Stimulated activated CD4-positive, alpha-beta T cell treated with anti-CD3 and anti-CD28 coated beads, Interleukin-1b, Interleukin-23, amount 100 ng/mL, for 48 hours (primary cell): ENCODE results near the gene GRB10.

Experiments used
- DNase-seq: peaks from one replicate; pipeline ENCODE4 v3.0.0-alpha.2; 2020

GRB10 gene

GRCh38 chr7:50801907-50802306 lies 19.2 kb upstream of the GRB10 start:
- no peak for DNase-seq

DNA sequence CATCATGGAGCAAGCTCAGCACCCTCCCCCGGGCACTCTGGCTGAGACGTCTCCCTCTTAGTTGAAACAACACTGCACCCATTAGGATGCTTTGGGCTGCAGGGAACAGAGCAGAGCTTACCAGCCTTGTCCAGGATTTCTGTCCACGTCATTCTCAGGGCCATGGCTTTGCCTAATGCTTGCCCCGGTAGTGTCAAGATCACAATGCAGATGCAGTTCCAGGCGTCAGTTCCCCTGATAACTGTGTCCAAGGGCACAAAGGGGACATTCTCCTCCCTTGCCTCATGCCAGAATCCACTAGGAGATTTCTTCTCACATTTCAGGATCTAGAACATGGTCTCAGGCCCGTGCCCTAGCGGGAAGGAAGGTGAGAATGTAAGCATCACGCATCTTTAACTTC lies 17.2 kb upstream of the GRB10 start:
- no peak for DNase-seq

GRCh38 chr7:50798126-50798525 lies 15.4 kb upstream of the GRB10 start:
- DNase-seq = no peak

- DNase-seq = no peak
Measured at GRCh38 chr7:50795831-50796230, 13.1 kb upstream of the GRB10 start.

- no peak for DNase-seq
Measured at GRCh38 chr7:50795253-50795652, 12.6 kb upstream of the GRB10 start.

DNA sequence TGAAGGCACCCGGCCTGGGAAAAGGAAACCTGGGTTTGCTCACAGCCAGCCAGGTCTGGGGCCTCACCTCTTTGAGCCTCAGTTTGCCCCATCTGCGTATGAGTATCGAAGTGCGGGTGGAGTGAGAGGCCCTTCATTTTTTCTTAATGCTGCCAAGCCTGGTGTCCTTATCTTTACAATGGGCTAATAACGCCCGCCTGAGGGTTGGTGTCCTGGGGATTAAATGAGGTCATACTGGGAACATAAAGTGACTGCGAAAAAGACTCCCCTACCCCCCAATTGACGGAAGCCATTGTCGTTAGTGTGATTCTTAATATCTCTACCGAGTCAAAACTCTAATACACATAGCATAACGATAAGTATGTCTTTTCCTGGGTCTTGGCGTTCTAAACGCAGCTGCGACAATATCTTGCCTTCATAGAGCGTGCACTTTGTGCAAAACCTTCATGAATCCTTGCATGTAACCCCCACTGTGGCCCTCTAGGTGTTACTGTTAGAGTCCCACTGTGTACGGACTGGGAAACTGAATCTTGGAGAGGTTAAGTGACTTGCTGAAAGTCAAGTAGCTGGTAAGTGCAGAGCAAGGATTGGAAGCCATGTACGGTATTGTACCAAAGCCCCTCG lies 11.4 kb upstream of the GRB10 start:
- no peak for DNase-seq

- no peak for DNase-seq
Measured at GRCh38 chr7:50793120-50793946, 10.6 kb upstream of the GRB10 start.

DNA sequence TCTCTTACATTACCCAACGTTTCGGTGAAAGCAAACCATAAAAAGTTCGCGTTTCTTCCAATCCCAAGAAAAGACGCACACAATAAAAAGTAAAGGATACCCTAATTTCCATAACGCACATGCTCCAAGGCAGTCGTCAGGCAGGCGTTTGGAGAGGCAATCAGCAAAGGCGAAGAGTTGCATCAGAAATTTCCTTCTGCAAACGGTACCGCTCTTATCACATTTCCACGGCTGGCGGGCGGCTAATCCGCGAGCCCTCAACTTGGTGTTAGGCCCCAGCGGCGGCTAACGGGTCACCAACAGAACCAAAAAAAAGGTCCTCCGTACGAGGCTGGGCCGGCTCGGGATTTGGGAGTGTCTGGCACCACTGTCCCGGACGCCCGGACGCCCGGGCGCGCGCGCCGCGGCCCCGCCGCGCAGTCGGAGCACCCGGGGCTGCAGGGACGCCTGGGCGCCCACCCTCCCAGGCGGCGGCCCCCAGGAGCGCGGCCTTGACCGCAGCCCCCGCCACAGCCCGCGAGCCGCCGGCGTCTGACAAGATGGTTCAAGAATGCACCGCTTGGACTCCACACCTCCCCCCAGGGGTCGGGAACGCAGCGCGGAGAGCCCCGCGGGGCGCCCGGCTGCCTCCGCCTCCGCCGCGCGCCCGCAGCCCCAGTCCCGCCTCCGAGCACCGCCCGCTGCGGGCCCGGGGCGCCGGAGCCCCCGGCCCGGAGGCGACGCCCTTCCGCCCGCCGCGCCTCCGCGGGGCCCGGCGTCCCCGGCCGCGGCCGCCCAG lies 9.8 kb upstream of the GRB10 start:
- no peak for DNase-seq

DNA sequence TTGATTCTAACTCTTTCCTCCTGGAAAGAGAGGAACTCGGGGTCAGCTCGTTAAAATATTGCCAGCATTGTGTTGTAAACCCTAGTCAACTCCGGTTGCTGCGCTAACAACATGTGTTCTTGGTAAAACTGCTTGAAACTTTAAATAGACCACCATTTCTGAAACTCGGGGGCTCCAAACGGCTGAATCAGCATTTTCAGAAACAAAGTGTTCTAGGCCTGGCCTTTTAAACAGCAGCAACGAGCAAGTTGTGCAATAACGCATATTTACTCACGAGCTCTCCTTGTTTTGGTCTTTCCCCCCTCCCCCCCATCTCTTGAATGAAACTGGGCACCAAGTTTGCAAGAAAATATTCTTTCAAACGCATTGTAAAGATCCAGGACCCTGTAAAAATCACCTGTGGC lies 9.2 kb upstream of the GRB10 start:
- DNase-seq = no peak

- no peak for DNase-seq
Measured at GRCh38 chr7:50791363-50791937, 8.8 kb upstream of the GRB10 start.

DNA sequence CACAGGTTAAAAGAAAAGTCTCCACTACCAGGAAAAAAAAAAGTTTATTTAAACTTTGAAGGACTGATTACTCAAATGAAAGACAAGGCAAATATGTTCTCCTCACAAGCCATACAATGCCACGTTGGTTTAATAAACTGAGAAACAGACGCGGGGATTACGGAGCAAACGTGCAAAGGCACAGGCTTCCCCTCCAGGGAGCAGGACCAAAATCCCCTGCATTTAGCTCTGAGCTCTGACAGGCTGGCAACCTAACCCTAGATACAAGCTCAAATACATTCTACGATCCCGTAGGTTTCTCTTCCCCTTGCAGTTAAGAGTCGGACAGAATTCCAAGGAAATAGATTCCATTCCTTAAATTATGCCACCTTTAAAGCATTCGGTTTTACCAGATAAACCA lies 7.7 kb upstream of the GRB10 start:
- DNase-seq = no peak

- no peak for DNase-seq
Measured at GRCh38 chr7:50788382-50788781, 5.7 kb upstream of the GRB10 start.

DNA sequence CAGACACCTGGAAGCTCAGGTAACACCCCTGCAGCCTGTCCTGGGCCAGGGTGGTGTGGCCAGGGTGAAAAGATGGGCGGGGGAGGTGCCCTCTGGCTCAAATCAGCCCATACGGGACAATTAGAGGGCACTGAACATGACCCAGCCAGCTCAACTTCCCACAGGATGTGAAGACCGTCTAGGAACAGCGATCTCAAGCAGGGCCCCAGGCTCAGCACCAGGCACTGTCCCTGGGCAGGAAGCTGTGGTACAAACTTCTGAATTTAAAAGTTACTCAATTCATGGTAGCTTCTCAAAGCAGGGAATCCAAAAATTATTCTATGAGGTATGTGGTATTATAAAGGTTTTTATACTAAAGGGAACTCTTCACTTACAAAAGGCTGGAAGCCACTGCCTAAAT lies 5.1 kb upstream of the GRB10 start:
- DNase-seq = no peak

DNA sequence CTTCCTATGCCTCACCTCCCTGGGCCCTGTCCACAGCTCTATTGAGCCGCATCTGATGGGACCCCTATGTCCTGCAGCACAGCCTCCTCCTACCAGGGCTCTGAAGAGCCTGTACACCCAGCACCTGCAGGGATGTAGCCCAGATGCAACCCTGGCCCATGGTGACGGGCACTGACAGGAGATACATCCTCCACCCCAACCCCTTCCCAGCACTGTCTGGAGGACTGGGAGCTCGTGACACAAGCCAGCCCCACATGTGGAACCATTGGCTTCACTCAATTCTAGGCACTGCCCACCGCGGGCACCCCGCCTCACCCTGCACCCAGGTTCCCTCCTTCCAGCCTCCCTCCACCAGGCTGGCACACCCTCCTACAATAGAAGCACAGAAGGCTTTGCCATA lies 2.6 kb upstream of the GRB10 start:
- DNase-seq = no peak

- no peak for DNase-seq
Measured at GRCh38 chr7:50783801-50784507, 1.3 kb upstream of the GRB10 start.

DNA sequence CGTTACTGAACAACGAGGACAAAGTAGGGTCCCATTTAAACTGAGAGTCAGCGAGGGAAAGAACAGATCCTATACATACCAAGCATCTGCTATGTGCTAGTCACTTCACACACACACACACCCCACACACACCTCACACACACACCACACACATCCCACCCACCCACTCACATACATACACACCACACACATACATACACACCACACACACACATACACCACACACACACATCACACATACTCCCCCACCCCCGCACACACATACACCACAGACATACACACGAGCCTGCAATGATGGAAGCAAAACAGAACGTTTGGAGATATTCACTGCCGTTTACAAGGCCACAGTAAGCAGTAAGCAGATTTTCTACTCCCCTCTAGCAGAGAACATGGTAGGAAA lies 607 bp upstream of the GRB10 start:
- no peak for DNase-seq

GRCh38 chr7:50781381-50782293 lies 1.1 kb downstream of the GRB10 start:
- DNase-seq = peak; percentile 24

DNA sequence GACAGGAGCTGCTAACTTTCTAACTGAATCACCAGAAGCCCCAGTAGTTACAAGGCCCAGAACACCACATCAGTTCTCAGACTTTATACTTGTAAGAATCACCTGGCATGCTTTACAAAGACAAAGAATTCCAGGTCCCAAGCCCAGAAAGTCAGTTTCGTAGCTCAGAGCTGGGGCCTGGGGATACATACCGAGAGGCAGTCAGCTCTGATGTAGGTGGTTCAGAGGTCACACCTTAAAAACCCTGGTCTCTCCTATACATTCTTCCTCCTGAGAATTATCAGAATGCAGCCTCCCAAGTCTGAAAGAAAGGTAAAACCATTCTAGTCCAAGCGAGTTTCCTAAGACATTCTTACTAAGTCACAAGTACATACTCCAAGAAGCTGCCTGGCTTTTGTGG lies 2.3 kb downstream of the GRB10 start:
- DNase-seq = no peak

- DNase-seq = no peak
Measured at GRCh38 chr7:50779427-50779826, 3.3 kb downstream of the GRB10 start.

GRCh38 chr7:50778189-50778588 lies 4.5 kb downstream of the GRB10 start:
- DNase-seq = no peak

GRCh38 chr7:50775836-50776235 lies 6.9 kb downstream of the GRB10 start:
- DNase-seq = no peak

DNA sequence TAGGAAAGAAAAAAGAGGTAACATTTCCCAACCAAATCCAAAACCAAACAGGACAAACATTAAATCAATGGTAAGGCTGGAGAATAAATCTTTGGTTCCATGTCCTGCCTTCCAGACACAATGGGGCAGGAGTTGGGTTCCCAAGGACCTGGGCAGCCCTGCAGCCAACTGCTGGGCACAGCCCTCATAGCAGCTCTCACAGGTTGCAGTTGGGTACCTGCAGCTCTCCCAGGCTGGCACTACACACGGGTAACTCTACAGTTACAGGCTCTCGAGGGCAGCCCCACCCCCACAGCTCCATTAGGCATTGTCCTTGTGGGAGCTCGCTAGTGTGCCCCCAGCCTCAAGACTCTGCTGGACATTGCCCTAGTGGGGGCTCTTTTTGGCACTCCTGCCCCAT lies 7.5 kb downstream of the GRB10 start:
- DNase-seq = no peak
